ENCODE data around the gene CTNNA1. TPM values are rescaled to one million over a fixed set of nuclear protein-coding genes. Genes with fewer than 3 reads are reported as not detected.

Gene CTNNA1
- total and polyA plus RNA-seq, 2 donors from 2014 or later = 177 to 463 TPM

DNA sequence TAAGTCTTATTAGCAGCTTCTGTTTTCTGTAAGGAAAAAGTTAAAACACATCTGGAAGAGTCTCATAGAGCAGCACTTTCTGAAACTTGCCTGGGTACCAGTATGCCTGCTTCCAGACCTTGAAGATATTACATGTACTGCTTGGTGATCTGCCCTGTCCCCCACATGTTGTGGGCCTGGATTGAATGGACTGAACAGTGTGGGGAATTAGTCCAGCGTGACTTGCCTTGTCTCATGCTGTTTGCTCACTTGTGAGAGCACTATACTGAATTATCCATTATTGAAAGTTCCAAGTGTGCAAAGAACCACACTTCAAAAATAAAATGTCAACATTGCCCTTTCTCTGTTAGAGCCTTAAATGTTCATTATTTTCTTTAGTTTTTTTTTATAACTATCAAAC lies 8.9 kb downstream of the CTNNA1 start:
- peaks cover 0 to 5% (median 0%) of the 10 kb centered on the region in 3 donors for H3K36me3 ChIP-seq (ENCODE audit: control insufficient read depth in 2 of 3, insufficient read depth in 3 of 3, low read length in 3 of 3)
- H3K9me3 ChIP-seq (ENCODE audit: control insufficient read depth in 2 of 3, insufficient read depth in 1 of 3, low read length in 3 of 3) = no peaks in the 10 kb centered on the region
- H3K4me3 ChIP-seq (ENCODE audit: low read length in 3 of 3) = no peak overlapping the region
- TF ChIP-seq, protein P1, sequence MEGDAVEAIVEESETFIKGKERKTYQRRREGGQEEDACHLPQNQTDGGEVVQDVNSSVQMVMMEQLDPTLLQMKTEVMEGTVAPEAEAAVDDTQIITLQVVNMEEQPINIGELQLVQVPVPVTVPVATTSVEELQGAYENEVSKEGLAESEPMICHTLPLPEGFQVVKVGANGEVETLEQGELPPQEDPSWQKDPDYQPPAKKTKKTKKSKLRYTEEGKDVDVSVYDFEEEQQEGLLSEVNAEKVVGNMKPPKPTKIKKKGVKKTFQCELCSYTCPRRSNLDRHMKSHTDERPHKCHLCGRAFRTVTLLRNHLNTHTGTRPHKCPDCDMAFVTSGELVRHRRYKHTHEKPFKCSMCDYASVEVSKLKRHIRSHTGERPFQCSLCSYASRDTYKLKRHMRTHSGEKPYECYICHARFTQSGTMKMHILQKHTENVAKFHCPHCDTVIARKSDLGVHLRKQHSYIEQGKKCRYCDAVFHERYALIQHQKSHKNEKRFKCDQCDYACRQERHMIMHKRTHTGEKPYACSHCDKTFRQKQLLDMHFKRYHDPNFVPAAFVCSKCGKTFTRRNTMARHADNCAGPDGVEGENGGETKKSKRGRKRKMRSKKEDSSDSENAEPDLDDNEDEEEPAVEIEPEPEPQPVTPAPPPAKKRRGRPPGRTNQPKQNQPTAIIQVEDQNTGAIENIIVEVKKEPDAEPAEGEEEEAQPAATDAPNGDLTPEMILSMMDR (IDR thresholded peaks at IDR 0.05; ENCODE audit: borderline replicate concordance, extremely low read depth, insufficient read depth) = no peak
- peak in 1 of 5 donors; percentile 14 for DNase-seq
- intact Hi-C loops (cut with DNase I) = no loop called here
- H3K4me1 ChIP-seq (ENCODE audit: control insufficient read depth in 2 of 3, insufficient read depth in 2 of 3, low read depth in 1 of 3, low read length in 3 of 3) = peaks cover 0 to 20% (median 15%) of the 10 kb centered on the region in 3 donors
- H3K27ac ChIP-seq (ENCODE audit: low read depth in 2 of 2, low read length in 2 of 2) = no peak overlapping the region
- no peak overlapping the region for H3K9ac ChIP-seq (ENCODE audit: low read length in 3 of 3)
- no peak for FAIRE-seq
- H3K27me3 ChIP-seq (ENCODE audit: control insufficient read depth, insufficient read depth, low read length) = no peaks in the 10 kb centered on the region

DNA sequence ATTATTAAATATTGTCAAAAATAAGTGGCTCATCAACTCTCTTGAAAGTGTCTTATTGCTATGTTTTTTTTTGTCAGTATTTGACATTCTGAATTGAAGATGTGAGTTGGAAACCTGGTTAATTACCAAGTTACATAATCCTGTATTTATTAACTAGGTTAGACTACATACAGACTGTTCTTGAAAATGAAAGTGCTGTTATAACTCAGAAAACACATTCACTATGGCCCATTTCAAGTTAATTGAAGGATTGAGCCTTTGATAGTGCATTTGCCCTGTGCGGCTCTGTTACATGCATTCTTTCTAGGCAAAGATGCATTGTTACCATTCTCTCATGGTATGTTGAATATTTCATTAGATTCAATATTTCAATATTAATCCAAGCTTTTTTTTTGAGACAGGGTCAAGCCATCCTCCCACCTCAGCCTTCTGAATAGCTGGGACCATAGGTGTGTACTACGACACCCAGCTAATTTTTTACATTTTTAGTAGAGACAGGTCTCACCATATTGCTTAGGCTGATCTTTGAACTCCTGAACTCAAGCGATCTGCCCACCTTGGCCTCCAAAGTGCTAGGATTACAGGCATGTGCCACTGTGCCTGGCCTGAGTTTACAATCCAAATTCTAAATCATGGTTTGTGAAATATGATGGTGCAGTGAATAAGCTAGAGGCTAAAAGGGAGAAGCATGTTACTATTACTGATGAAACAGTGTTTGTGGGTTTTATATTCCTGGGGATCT lies 10.0 kb downstream of the CTNNA1 start:
- Histone ChIP-seq H3K27ac (ENCODE audit: low read depth in 2 of 2, low read length in 2 of 2) (peak overlapping the region in 1 of 2 donors; percentile 1), H3K4me1 (ENCODE audit: control insufficient read depth in 2 of 3, insufficient read depth in 2 of 3, low read depth in 1 of 3, low read length in 3 of 3) (peaks cover 0 to 23% (median 15%) of the 10 kb centered on the region in 3 donors), H3K4me3 (ENCODE audit: low read length in 3 of 3) (no peak overlapping the region), H3K9ac (ENCODE audit: low read length in 3 of 3) (peak overlapping the region in 1 of 3 donors; percentile 38), H3K9me3 (ENCODE audit: control insufficient read depth in 2 of 3, insufficient read depth in 1 of 3, low read length in 3 of 3) (no peaks in the 10 kb centered on the region), H3K36me3 (ENCODE audit: control insufficient read depth in 2 of 3, insufficient read depth in 3 of 3, low read length in 3 of 3) (peaks cover 0 to 3% (median 0%) of the 10 kb centered on the region in 3 donors), H3K27me3 (ENCODE audit: control insufficient read depth, insufficient read depth, low read length) (no peaks in the 10 kb centered on the region)
- intact Hi-C loops (cut with DNase I) = no loop called here
- TF ChIP-seq, protein P1 (IDR thresholded peaks at IDR 0.05; ENCODE audit: borderline replicate concordance, extremely low read depth, insufficient read depth) = no peak
- FAIRE-seq = peak; percentile 76
- no peak for DNase-seq

DNA sequence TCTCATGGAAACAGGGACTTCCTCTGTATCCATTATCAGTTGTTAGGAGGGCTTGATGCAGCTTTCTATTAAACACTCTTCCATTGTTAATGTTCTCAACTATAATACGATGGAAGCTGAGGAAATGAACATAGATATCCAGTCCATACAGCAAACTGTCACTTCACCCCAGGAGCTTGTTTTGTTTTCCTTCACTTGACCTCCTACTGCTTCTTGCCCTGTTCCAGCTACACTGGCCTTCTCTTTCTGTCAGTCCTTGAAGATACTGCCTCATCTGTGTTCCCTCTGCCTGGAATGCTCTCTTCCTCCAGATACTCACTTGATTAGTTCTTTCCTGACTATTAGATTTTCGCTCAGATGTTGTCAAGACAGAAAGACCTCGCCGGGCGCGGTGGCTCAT lies 17.1 kb downstream of the CTNNA1 start:
- Histone ChIP-seq H3K9me3 (ENCODE audit: control insufficient read depth in 2 of 3, insufficient read depth in 1 of 3, low read length in 3 of 3) (no peaks in the 10 kb centered on the region), H3K36me3 (ENCODE audit: control insufficient read depth in 2 of 3, insufficient read depth in 3 of 3, low read length in 3 of 3) (no peaks in the 10 kb centered on the region), H3K27ac (ENCODE audit: low read depth in 2 of 2, low read length in 2 of 2) (no peak overlapping the region), H3K9ac (ENCODE audit: low read length in 3 of 3) (no peak overlapping the region), H3K4me3 (ENCODE audit: low read length in 3 of 3) (no peak overlapping the region), H3K4me1 (ENCODE audit: control insufficient read depth in 2 of 3, insufficient read depth in 2 of 3, low read depth in 1 of 3, low read length in 3 of 3) (peaks cover 0 to 21% (median 20%) of the 10 kb centered on the region in 3 donors), H3K27me3 (ENCODE audit: control insufficient read depth, insufficient read depth, low read length) (no peaks in the 10 kb centered on the region)
- DNase-seq (no peak), FAIRE-seq (no peak)
- intact Hi-C loops (cut with DNase I) = no loop called here
- TF ChIP-seq, protein P1 (IDR thresholded peaks at IDR 0.05; ENCODE audit: borderline replicate concordance, extremely low read depth, insufficient read depth) = no peak

Measured in kidney (tissue), 14 donors.